IMR-90 (cell line): ENCODE measurements around the gene KRT16. TPM values are rescaled to one million over a fixed set of nuclear protein-coding genes. Genes with fewer than 3 reads are reported as not detected.

Source experiments
- ATAC-seq: fragments of 200-7000 bp; cut with Tn5 transposase; 2 replicates; pipeline ENCODE4 v1.9.1; 2020; ENCODE audit warnings: low read depth, mild to moderate bottlenecking, moderate library complexity
- BruUV-seq: library from RNA; stranded (reverse); fragments of 400-500 nt; replicated peaks from 2 replicates; lab custom pipeline; 2021; lab: Mats Ljungman, UMichigan
- CTCF ChIA-PET: fragments of 300-600 bp; formaldehyde crosslinking; extraction: SDS; loops from one replicate; lab custom pipeline; 2021; ENCODE audit warnings: antibody characterized with exemption; lab: Yijun Ruan, JAX
- POLR2A ChIA-PET: fragments of 300-600 bp; sonication (Branson Sonifier 250); formaldehyde crosslinking; loops from one replicate; lab custom pipeline; 2022; ENCODE audit warnings: antibody characterized with exemption; ENCODE audit not compliant: unreplicated experiment; lab: Charles Lee
- DNase-seq: peaks from one replicate; pipeline ENCODE4 v3.0.0; 2013
- H2AFZ ChIP-seq: replicated peaks from 2 replicates; pipeline ENCODE3; 2013; ENCODE audit warnings: low read length, mild to moderate bottlenecking; ENCODE audit not compliant: poor library complexity
- H2AK5ac ChIP-seq: 2 replicates; pipeline ENCODE4 v1.6.1; 2013; ENCODE audit warnings: low read depth, low read length, inconsistent platforms
- H2AK9ac ChIP-seq: replicated peaks from 2 replicates; pipeline ENCODE3; 2013; ENCODE audit warnings: mild to moderate bottlenecking, low read depth, low read length, moderate library complexity; ENCODE audit not compliant: poor library complexity
- H2BK120ac ChIP-seq: 2 replicates; pipeline ENCODE4 v1.6.1; 2013; ENCODE audit warnings: low read depth, low read length, inconsistent platforms
- H2BK15ac ChIP-seq: 3 replicates; pipeline ENCODE4 v1.6.1; 2013; ENCODE audit warnings: low read depth, low read length, inconsistent platforms
- H2BK20ac ChIP-seq: 2 replicates; pipeline ENCODE4 v1.6.1; 2013; ENCODE audit warnings: low read depth, mild to moderate bottlenecking, inconsistent platforms, low read length, moderate library complexity
- H2BK5ac ChIP-seq: 2 replicates; pipeline ENCODE4 v1.6.1; 2013; ENCODE audit warnings: mild to moderate bottlenecking, low read depth, low read length, inconsistent platforms; ENCODE audit not compliant: poor library complexity, severe bottlenecking
- H3K14ac ChIP-seq: replicated peaks from 2 replicates; pipeline ENCODE4 v1.6.1; 2013; ENCODE audit warnings: low read depth, low read length, inconsistent platforms
- H3K18ac ChIP-seq: 2 replicates; pipeline ENCODE4 v1.6.1; 2013; ENCODE audit warnings: low read depth, low read length, control low read depth
- H3K23ac ChIP-seq: 2 replicates; pipeline ENCODE4 v1.6.1; 2013; ENCODE audit warnings: low read depth, low read length, inconsistent platforms
- H3K27ac ChIP-seq: 2 replicates; pipeline ENCODE4 v1.5.1; 2013; ENCODE audit warnings: mild to moderate bottlenecking, control low read depth, low read length; ENCODE audit not compliant: insufficient read depth
- H3K27me3 ChIP-seq: 2 replicates; pipeline ENCODE4 v1.6.1; 2013; ENCODE audit warnings: low read length; ENCODE audit not compliant: control insufficient read depth, insufficient read depth
- H3K36me3 ChIP-seq: 2 replicates; pipeline ENCODE4 v1.6.1; 2013; ENCODE audit warnings: low read length, mixed read lengths; ENCODE audit not compliant: control insufficient read depth, insufficient read depth
- H3K4ac ChIP-seq: 2 replicates; pipeline ENCODE4 v1.6.1; 2013; ENCODE audit warnings: low read depth, low read length, inconsistent platforms
- H3K4me1 ChIP-seq: 2 replicates; pipeline ENCODE4 v1.6.1; 2013; ENCODE audit warnings: low read length, mixed read lengths; ENCODE audit not compliant: control insufficient read depth, insufficient read depth
- H3K4me2 ChIP-seq: 2 replicates; pipeline ENCODE4 v1.6.1; 2013; ENCODE audit warnings: low read depth, mild to moderate bottlenecking, control low read depth, low read length, moderate library complexity
- H3K4me3 ChIP-seq: 2 replicates; pipeline ENCODE4 v1.5.1; 2013; ENCODE audit warnings: low read depth, mild to moderate bottlenecking, control low read depth, low read length, moderate library complexity; ENCODE audit not compliant: insufficient read depth
- H3K56ac ChIP-seq: 2 replicates; pipeline ENCODE4 v1.6.1; 2013; ENCODE audit warnings: low read length, inconsistent platforms; ENCODE audit not compliant: insufficient read depth; ENCODE audit errors: extremely low read depth
- H3K79me1 ChIP-seq, 2 experiments: 2 replicates each; pipeline ENCODE4 v1.6.1; 2013; ENCODE audit warnings: low read length in 2 of 2, inconsistent platforms in 1 of 2, low read depth in 1 of 2
- H3K9ac ChIP-seq: 2 replicates; pipeline ENCODE4 v1.6.1; 2013; ENCODE audit warnings: low read depth, low read length, control low read depth
- H3K9me1 ChIP-seq: 2 replicates; pipeline ENCODE4 v1.6.1; 2013; ENCODE audit warnings: low read length, inconsistent platforms; ENCODE audit not compliant: insufficient read depth
- H3K9me3 ChIP-seq: 2 replicates; pipeline ENCODE4 v1.6.1; 2013; ENCODE audit warnings: low read length; ENCODE audit not compliant: control insufficient read depth, insufficient read depth
- H4K20me1 ChIP-seq: 2 replicates; pipeline ENCODE4 v1.6.1; 2013; ENCODE audit warnings: low read length, inconsistent platforms; ENCODE audit not compliant: insufficient read depth
- H4K5ac ChIP-seq: 2 replicates; pipeline ENCODE4 v1.6.1; 2013; ENCODE audit warnings: mild to moderate bottlenecking, low read depth, low read length, control low read depth
- H4K8ac ChIP-seq, 2 experiments: 2 replicates each; pipeline ENCODE4 v1.6.1; 2013; ENCODE audit warnings: low read depth in 2 of 2, low read length in 2 of 2, control low read depth in 1 of 2, inconsistent platforms in 1 of 2
- H4K91ac ChIP-seq: 2 replicates; pipeline ENCODE4 v1.6.1; 2013; ENCODE audit warnings: low read depth, low read length, inconsistent platforms; ENCODE audit not compliant: insufficient read depth
- BHLHE40 ChIP-seq: fragments of 150-350 bp; IDR thresholded peaks from 2 replicates; pipeline ENCODE4 v1.6.1; 2016; ENCODE audit warnings: mild to moderate bottlenecking, low read depth, low read length
- CEBPB ChIP-seq: IDR thresholded peaks from 2 replicates; pipeline ENCODE4 v1.6.1; 2012; ENCODE audit warnings: low read depth, low read length, improper control_type of control experiment
- CHD1 ChIP-seq: IDR thresholded peaks from 2 replicates; pipeline ENCODE4 v1.6.1; 2012; ENCODE audit warnings: low read depth, low read length, improper control_type of control experiment
- FOS ChIP-seq: fragments of 150-350 bp; IDR thresholded peaks from 2 replicates; pipeline ENCODE4 v1.6.1; 2016; ENCODE audit warnings: low read depth, low read length
- MAFK ChIP-seq: IDR thresholded peaks from 2 replicates; pipeline ENCODE4 v1.6.1; 2012; ENCODE audit warnings: low read depth, low read length, improper control_type of control experiment
- MAZ ChIP-seq: IDR thresholded peaks from 2 replicates; pipeline ENCODE4 v1.6.1; 2012; ENCODE audit warnings: low read depth, mild to moderate bottlenecking, low read length, improper control_type of control experiment, moderate library complexity, borderline replicate concordance
- MXI1 ChIP-seq: IDR thresholded peaks from 2 replicates; pipeline ENCODE4 v1.6.1; 2012; ENCODE audit warnings: low read depth, mild to moderate bottlenecking, low read length, moderate library complexity, borderline replicate concordance
- NFE2L2 ChIP-seq: fragments of 150-350 bp; IDR thresholded peaks from 2 replicates; pipeline ENCODE4 v1.6.1; 2016; ENCODE audit warnings: low read depth, mild to moderate bottlenecking, low read length
- POLR2A ChIP-seq: IDR thresholded peaks from 2 replicates; pipeline ENCODE4 v1.6.1; 2012; ENCODE audit warnings: mild to moderate bottlenecking, low read depth, low read length
- RAD21 ChIP-seq: IDR thresholded peaks from 2 replicates; pipeline ENCODE4 v1.6.1; 2012; ENCODE audit warnings: low read length, improper control_type of control experiment
- RCOR1 ChIP-seq: IDR thresholded peaks from 2 replicates; pipeline ENCODE4 v1.6.1; 2012; ENCODE audit warnings: mild to moderate bottlenecking, low read length, improper control_type of control experiment; ENCODE audit not compliant: insufficient replicate concordance
- RFX5 ChIP-seq: IDR thresholded peaks from 2 replicates; pipeline ENCODE4 v1.8.0; 2012; ENCODE audit warnings: low read depth, mild to moderate bottlenecking, low read length, moderate library complexity
- SMC3 ChIP-seq: fragments of 150-350 bp; IDR thresholded peaks from 2 replicates; pipeline ENCODE4 v1.6.1; 2016; ENCODE audit warnings: low read depth, mild to moderate bottlenecking, antibody characterized with exemption, low read length, moderate library complexity
- USF2 ChIP-seq: fragments of 150-350 bp; IDR thresholded peaks from 2 replicates; pipeline ENCODE4 v1.6.1; 2017; ENCODE audit warnings: mild to moderate bottlenecking, antibody characterized with exemption, low read length, low read depth
- WGBS, 2 experiments: methylation state at CpG; one replicate each; pipeline versions ENCODE4 v1.1.5 to v1.1.7; 2013; ENCODE audit warnings: missing lambda C conversion rate in 2 of 2; ENCODE audit not compliant: insufficient read length in 1 of 2; ENCODE audit errors: extremely low coverage in 2 of 2; 5-methylcytosine and 5-hydroxymethylcytosine counted together
- dilution Hi-C: fragments of 300-500 bp; cut with HindIII; formaldehyde crosslinking; loops from one replicate; pipeline ENCODE4 v1.14.3; 2018; ENCODE audit warnings: low sequenced_read_pairs; ENCODE audit not compliant: unreplicated experiment
- in situ Hi-C: fragments of 300-500 bp; cut with MboI; formaldehyde crosslinking; loops from 3 replicates; pipeline ENCODE4 v1.14.3; 2019; ENCODE audit warnings: low sequenced_read_pairs, inconsistent platforms, mixed read lengths
- intact Hi-C: fragments of 100-400 bp; cut with micrococcal nuclease; formaldehyde crosslinking; loops from 2 replicates; pipeline ENCODE4 v1.10.0; 2022
- polyA plus RNA-seq, 3 experiments: library from polyadenylated mRNA; depleted of rRNA; stranded (reverse); fragments of >200 nt; gene quantifications; 2 replicates each; pipeline ENCODE4 v1.2.3, GENCODE V29; 2012; ENCODE audit warnings: low replicate concordance in 1 of 3
- total RNA-seq: library from RNA; depleted of rRNA; stranded (reverse); fragments of >200 nt; gene quantifications from 2 replicates; pipeline ENCODE4 v1.2.3, GENCODE V29; 2012
- TF ChIP-seq, protein P1 (sequence below): fragments of 150-350 bp; IDR thresholded peaks from 2 replicates; pipeline ENCODE4 v1.6.1; 2016; ENCODE audit warnings: low read depth, mild to moderate bottlenecking, low read length, moderate library complexity, borderline replicate concordance
- TF ChIP-seq, protein P2 (sequence below): conservative IDR thresholded peaks from 2 replicates; pipeline ENCODE4 v1.5.1; 2012; ENCODE audit warnings: mild to moderate bottlenecking, low read depth, low read length, improper control_type of control experiment

Gene KRT16
- total and polyA plus RNA-seq, 2 of the 4 experiments (the other 2 are of a cell fraction): not detected

- Histone ChIP-seq H3K14ac (no peak overlapping the region), H4K8ac (no peak overlapping the region), H4K5ac (no peak overlapping the region), H3K4me1 (no peaks in the 10 kb centered on the region), H2BK20ac (no peak overlapping the region), H2BK5ac (no peak overlapping the region), H2AFZ (no peak overlapping the region), H3K27me3 (peaks cover 41% of the 10 kb centered on the region), H2BK120ac (no peak overlapping the region), H4K20me1 (no peaks in the 10 kb centered on the region), H3K18ac (no peak overlapping the region), H2AK9ac (no peak overlapping the region), H3K4ac (no peak overlapping the region), H3K4me2 (no peak overlapping the region), H3K79me1 (no peaks in the 10 kb centered on the region), H3K56ac (no peak overlapping the region), H3K23ac (no peak overlapping the region), H3K36me3 (no peaks in the 10 kb centered on the region), H3K9me1 (no peaks in the 10 kb centered on the region), H2BK15ac (no peak overlapping the region), H3K9ac (no peak overlapping the region), H4K91ac (no peak overlapping the region), H2AK5ac (no peak overlapping the region), H3K27ac (no peak overlapping the region), H3K4me3 (no peak overlapping the region), H3K9me3 (no peaks in the 10 kb centered on the region)
- ATAC-seq: no peak
- BruUV-seq: no TSS peak
- dilution Hi-C loops (no loop called here), intact Hi-C loops (no loop called here), in situ Hi-C loops (no loop called here)
- POLR2A ChIA-PET: no interaction called here
- DNase-seq: no peak
- CTCF ChIA-PET: no interaction called here
- no CpG with 5 or more reads among the region's 5 CpGs for WGBS, 2 experiments
- no peak for TF ChIP-seq BHLHE40
- TF ChIP-seq POLR2A: no peak
- TF ChIP-seq SMC3: no peak
- TF ChIP-seq, protein P1, sequence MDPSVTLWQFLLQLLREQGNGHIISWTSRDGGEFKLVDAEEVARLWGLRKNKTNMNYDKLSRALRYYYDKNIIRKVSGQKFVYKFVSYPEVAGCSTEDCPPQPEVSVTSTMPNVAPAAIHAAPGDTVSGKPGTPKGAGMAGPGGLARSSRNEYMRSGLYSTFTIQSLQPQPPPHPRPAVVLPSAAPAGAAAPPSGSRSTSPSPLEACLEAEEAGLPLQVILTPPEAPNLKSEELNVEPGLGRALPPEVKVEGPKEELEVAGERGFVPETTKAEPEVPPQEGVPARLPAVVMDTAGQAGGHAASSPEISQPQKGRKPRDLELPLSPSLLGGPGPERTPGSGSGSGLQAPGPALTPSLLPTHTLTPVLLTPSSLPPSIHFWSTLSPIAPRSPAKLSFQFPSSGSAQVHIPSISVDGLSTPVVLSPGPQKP: no peak
- no peak for TF ChIP-seq RFX5
- TF ChIP-seq RCOR1: no peak
- TF ChIP-seq FOS: no peak
- TF ChIP-seq MAFK: no peak
- TF ChIP-seq NFE2L2: no peak
- TF ChIP-seq USF2: no peak
- TF ChIP-seq, protein P2, sequence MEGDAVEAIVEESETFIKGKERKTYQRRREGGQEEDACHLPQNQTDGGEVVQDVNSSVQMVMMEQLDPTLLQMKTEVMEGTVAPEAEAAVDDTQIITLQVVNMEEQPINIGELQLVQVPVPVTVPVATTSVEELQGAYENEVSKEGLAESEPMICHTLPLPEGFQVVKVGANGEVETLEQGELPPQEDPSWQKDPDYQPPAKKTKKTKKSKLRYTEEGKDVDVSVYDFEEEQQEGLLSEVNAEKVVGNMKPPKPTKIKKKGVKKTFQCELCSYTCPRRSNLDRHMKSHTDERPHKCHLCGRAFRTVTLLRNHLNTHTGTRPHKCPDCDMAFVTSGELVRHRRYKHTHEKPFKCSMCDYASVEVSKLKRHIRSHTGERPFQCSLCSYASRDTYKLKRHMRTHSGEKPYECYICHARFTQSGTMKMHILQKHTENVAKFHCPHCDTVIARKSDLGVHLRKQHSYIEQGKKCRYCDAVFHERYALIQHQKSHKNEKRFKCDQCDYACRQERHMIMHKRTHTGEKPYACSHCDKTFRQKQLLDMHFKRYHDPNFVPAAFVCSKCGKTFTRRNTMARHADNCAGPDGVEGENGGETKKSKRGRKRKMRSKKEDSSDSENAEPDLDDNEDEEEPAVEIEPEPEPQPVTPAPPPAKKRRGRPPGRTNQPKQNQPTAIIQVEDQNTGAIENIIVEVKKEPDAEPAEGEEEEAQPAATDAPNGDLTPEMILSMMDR: no peak
- TF ChIP-seq CEBPB: no peak
- no peak for TF ChIP-seq MXI1
- no peak for TF ChIP-seq MAZ
- TF ChIP-seq CHD1: no peak
- no peak for TF ChIP-seq RAD21
These were observed 27.1 kb downstream of the KRT16 start for GRCh38 chr17:41585301-41586056.
